ENCODE measurements around the gene PPFIA1. TPM values are rescaled to one million over a fixed set of nuclear protein-coding genes. Genes with fewer than 3 reads are reported as not detected.

Gene PPFIA1
- total and polyA plus RNA-seq, 2 of the 8 experiments (the other 6 are each of a cell fraction or from before 2014, with no cell fraction given) = 44.3 to 73.5 TPM

DNA sequence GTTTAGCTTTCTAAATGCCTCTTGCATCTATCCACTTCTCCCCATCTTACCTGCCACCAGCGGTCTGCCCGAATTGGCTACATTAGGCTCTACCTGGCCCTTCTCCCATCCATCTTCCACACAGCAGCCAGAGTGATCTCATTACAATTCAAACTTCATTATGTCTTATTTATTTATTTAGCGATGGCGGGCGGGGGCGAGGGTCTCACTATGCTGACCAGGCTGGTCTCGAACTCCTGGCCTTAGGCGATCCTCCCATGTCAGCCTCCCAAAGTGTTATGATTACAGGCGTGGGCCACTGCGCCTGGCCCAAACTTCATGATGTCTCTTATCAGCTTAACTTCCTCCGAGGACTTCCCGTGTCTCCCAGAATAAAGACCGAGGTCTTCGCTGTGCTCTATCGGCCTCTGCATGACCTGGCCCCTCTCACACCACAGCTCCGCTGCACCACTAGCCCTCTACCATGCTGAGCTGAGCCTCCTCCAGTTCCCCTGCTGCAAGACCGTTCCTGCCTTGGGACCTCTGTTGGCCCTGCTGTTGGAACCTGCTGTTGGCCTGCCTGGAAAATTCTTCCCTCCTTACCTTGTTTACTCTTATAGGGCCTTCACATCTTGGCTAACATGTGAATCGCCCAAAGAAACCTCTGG, 127.0 kb downstream of the PPFIA1 start:
- POLR2A ChIA-PET (ENCODE audit: partially characterized antibody) = interaction anchor here (0.6 to 2.2 kb wide), 7 partner anchors 8 to 556 kb away, joined by 3 to 11 read pairs (median 3); no protein-coding TSS in a partner anchor
- Histone ChIP-seq H4K5ac (ENCODE audit: insufficient read length, low read depth, low read length) (peak overlapping the region; percentile 14), H3K27ac (ENCODE audit: low read depth, low read length) (peak overlapping the region; percentile 63; the same call in 1 of the 2 replicates), H3K56ac (replicated peaks; ENCODE audit: insufficient read length, low read depth, low read length) (no peak overlapping the region), H3K27me3 (replicated peaks in 1 of 4; ENCODE audit: control insufficient read depth in 3 of 4, extremely low read depth in 1 of 4, insufficient read depth in 3 of 4, low read length in 3 of 4) (no peaks in the 10 kb centered on the region), H3K14ac (ENCODE audit: insufficient read length) (no peak overlapping the region), H2AFZ (ENCODE audit: low read length) (peak overlapping the region; percentile 7; the same call in 1 of the 2 replicates), H2BK20ac (ENCODE audit: low read length) (0 out of 2 replicates have a peak overlapping the region, but pooled peaks have one; percentile 9), H2BK15ac (ENCODE audit: low read length) (peak overlapping the region; percentile 97; the same call in 1 of the 2 replicates), H2BK12ac (ENCODE audit: low read depth, low read length) (0 out of 2 replicates have a peak overlapping the region, but pooled peaks have one; percentile 71), H3K9ac (replicated peaks in 1 of 4; ENCODE audit: extremely low read depth in 1 of 4, low read depth in 3 of 4, low read length in 3 of 4) (peak overlapping the region in 3 of 4 experiments; percentile 66 to 82 (median 75); a peak in 6 of 7 replicates), H2AK5ac (ENCODE audit: low read depth, low read length) (no peak overlapping the region), H3K4me3 (ENCODE audit: extremely low read depth in 1 of 4, insufficient read depth in 2 of 4, low read depth in 3 of 4, low read length in 4 of 4) (peak overlapping the region; percentile 65 to 84 (median 80)), H3K18ac (ENCODE audit: extremely low read depth, low read length) (peak overlapping the region; percentile 36; the same call in 1 of the 2 replicates), H3K4ac (replicated peaks; ENCODE audit: insufficient read length, low read depth, low read length) (peak overlapping the region; percentile 27), H3K36me3 (ENCODE audit: control insufficient read depth in 2 of 4, insufficient read depth in 4 of 4, low read length in 3 of 4) (peaks cover 0 to 8% (median 2%) of the 10 kb centered on the region in 4 experiments; a peak in 2 of 8 replicates), H3K4me2 (ENCODE audit: insufficient read depth in 1 of 2, low read depth in 2 of 2, low read length in 2 of 2) (peak overlapping the region; percentile 95 to 98), H3K9me3 (ENCODE audit: insufficient read depth in 2 of 2, low read depth in 1 of 2, low read length in 1 of 2) (no peaks in the 10 kb centered on the region), H3K23ac (ENCODE audit: insufficient read length) (no peak overlapping the region), H3K79me2 (ENCODE audit: control insufficient read depth in 1 of 2, insufficient read depth in 2 of 2, low read length in 2 of 2) (peaks cover 11 to 62% of the 10 kb centered on the region in 2 experiments), H3K23me2 (ENCODE audit: low read depth, low read length) (peaks cover 17% of the 10 kb centered on the region), H4K20me1 (replicated peaks in 1 of 2; ENCODE audit: control insufficient read depth in 1 of 2, insufficient read depth in 2 of 2, low read length in 2 of 2) (peaks cover 13 to 16% of the 10 kb centered on the region in 2 experiments), H3K4me1 (replicated peaks in 1 of 4; ENCODE audit: control insufficient read depth in 3 of 4, insufficient read depth in 4 of 4, low read length in 3 of 4) (peaks cover 5 to 10% (median 9%) of the 10 kb centered on the region in 4 experiments), H2BK120ac (replicated peaks; ENCODE audit: low read depth, low read length) (no peak overlapping the region), H2BK5ac (ENCODE audit: low read depth, low read length) (peak overlapping the region; percentile 82), H4K91ac (replicated peaks; ENCODE audit: insufficient read length, low read length) (peak overlapping the region; percentile 4), H3K79me1 (ENCODE audit: low read depth, low read length) (peaks cover 15% of the 10 kb centered on the region), H4K8ac (ENCODE audit: extremely low read depth, insufficient read depth, low read length) (no peak overlapping the region; the same call in 1 of the 2 replicates)
- 55% methylated on average over 18 of the region's 18 CpGs; no CpG with 5 or more reads in 1 of the 2 experiments for WGBS, 2 experiments (ENCODE audit: extremely low coverage in 1 of 2, insufficient coverage in 1 of 2, insufficient read length in 1 of 2, insufficient replicate concordance in 2 of 2, low coverage in 1 of 2, low lambda C conversion rate in 2 of 2, missing lambda C conversion rate in 1 of 2)
- CTCF ChIA-PET (ENCODE audit: partially characterized antibody) = interaction anchor here (2.7 kb wide), 1 partner anchor 19 kb away, joined by 10 read pairs; no protein-coding TSS in a partner anchor
- TF ChIP-seq NRF1 (IDR thresholded peaks at IDR 0.05; ENCODE audit: low read depth, low read length) = no peak
- no peak for TF ChIP-seq EZH2 (IDR thresholded peaks at IDR 0.05; ENCODE audit: low read depth, low read length, severe bottlenecking)
- no peak for TF ChIP-seq SP2 (IDR thresholded peaks at IDR 0.05; ENCODE audit: low read length)
- TF ChIP-seq POLR2AphosphoS5 (IDR thresholded peaks at IDR 0.05; ENCODE audit: low read depth, low read length) = peak; percentile 59; the same call in 1 of the 2 replicates
- 0 out of 2 replicates have a peak, but pooled peaks have one; percentile 13 for TF ChIP-seq TBP (IDR thresholded peaks at IDR 0.05; ENCODE audit: low read depth, low read length)
- TF ChIP-seq TEAD4 (IDR thresholded peaks at IDR 0.05; ENCODE audit: low read depth, low read length) = no peak
- no peak for TF ChIP-seq CHD1 (IDR thresholded peaks at IDR 0.05; ENCODE audit: low read depth, low read length)
- TF ChIP-seq TCF12 (IDR thresholded peaks at IDR 0.05; ENCODE audit: low read depth, low read length) = no peak
- DNase-seq (ENCODE audit: low read depth in 1 of 2, low spot score in 2 of 2) = peak in 1 of 2 experiments; percentile 60
- FAIRE-seq = no peak

Measured in H1 (cell line).